Prostate gland (tissue), 2 donors: ENCODE data around the gene PRICKLE2. TPM values are rescaled to one million over a fixed set of nuclear protein-coding genes. Genes with fewer than 3 reads are reported as not detected.
"Not testable (repeated sequence)": the region's sequence is repeated elsewhere in the genome, so short reads cannot be mapped to it uniquely, and the experiment has no call there.

Source experiments
- DNase-seq: peaks from one replicate; pipeline ENCODE4 v3.0.0-alpha.2; 2019; ENCODE audit warnings: low spot score
- H3K27ac ChIP-seq, 2 donors: fragments of 200-600 bp; sonication (generic); 2 replicates each; pipeline ENCODE4 v1.5.1; 2017 to 2019
- H3K27me3 ChIP-seq: fragments of 200-600 bp; sonication (generic); replicated peaks from 2 replicates; pipeline ENCODE4 v1.5.1; 2019; ENCODE audit not compliant: insufficient read depth
- H3K36me3 ChIP-seq, 2 donors: fragments of 200-600 bp; sonication (generic); 1 replicate in 1 of 2; 2 replicates in 1 of 2; pipeline versions ENCODE4 v1.5.1 to v1.8.1; 2017 to 2019
- H3K4me1 ChIP-seq: fragments of 200-600 bp; sonication (generic); replicated peaks from 2 replicates; pipeline ENCODE4 v1.5.1; 2019
- H3K4me3 ChIP-seq, 2 donors: fragments of 200-600 bp; sonication (generic); 2 replicates each; pipeline ENCODE4 v1.5.1; 2017 to 2019
- H3K9me3 ChIP-seq: fragments of 200-600 bp; sonication (generic); 2 replicates; pipeline ENCODE4 v1.5.1; 2017
- POLR2A ChIP-seq: fragments of 450-650 bp; IDR thresholded peaks from one replicate; pipeline ENCODE4 v1.6.1; 2016; ENCODE audit warnings: antibody characterized with exemption, mild to moderate bottlenecking
- POLR2AphosphoS5 ChIP-seq: sonication (generic); formaldehyde crosslinking; IDR thresholded peaks from one replicate; pipeline ENCODE4 v1.6.1; 2017; ENCODE audit warnings: antibody characterized with exemption
- WGBS: methylation state at CpG from one replicate; pipeline ENCODE4 v1.1.5; 2018; 5-methylcytosine and 5-hydroxymethylcytosine counted together
- intact Hi-C: fragments of 100-400 bp; cut with DNase I; formaldehyde crosslinking; loops from one replicate; pipeline ENCODE4 v1.14.2; 2022
- total RNA-seq, 2 donors: library from RNA; depleted of rRNA; stranded (reverse); fragments of >200 nt; gene quantifications; one replicate each; pipeline ENCODE4 v1.1.0, GENCODE V29; 2016
- TF ChIP-seq, protein P1 (sequence below), 4 experiments: fragments of 200-600 bp in 2 of 4; fragments of 450-650 bp in 2 of 4; sonication (generic) in 2 of 4; IDR thresholded peaks; 1 replicate in 3 of 4; 2 replicates in 1 of 4; pipeline ENCODE4 v1.5.1; 2016 to 2019; ENCODE audit warnings: antibody characterized with exemption in 4 of 4, mild to moderate bottlenecking in 2 of 4, moderate library complexity in 2 of 4

The PRICKLE2 gene
- total RNA-seq, 2 donors from 2014 or later = 11.9 to 21.0 TPM

DNA sequence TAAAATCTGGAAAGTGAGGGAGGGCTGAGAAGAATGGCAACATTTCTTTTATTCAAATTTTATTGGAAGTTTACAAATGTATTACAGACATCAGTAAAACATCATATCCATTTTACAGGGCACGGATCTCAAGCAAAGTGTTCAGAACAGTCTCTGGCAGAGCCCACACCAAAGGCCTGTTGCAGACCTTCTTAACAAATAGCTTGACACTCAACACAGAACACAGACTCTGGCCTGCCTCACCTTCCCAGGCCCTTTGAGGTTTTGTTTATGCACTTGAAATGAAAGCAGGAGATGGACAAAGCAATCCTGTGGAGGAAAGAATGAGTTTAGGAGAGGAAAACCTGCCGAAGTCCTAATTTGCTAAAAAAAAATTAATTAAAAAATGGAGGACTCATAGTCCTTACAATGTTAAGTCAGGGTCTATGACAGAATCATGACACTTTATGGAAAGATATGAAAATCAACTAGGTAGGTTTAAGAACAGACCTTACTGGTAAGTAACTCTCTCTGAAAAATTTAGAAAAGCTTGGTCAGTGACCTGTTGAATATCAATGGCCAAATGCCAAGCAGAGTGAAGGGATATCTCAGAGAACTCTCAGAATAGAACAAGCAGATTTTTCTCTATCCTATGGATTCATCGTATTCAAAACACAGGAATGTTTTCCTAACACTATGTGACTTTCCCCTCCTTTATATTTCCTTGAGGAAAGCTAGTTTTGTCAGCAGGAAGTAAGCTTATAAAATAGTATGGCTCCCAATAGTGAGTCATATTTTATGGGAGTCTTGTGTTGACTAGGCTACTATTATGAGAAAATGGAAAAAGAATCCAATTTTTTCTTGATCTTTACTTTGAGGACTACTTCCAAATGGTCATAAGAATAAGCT is 131.2 kb downstream of the PRICKLE2 start:
- Histone ChIP-seq H3K4me1 (no peaks in the 10 kb centered on the region), H3K4me3 (no peak overlapping the region), H3K27ac (no peak overlapping the region), H3K27me3 (no peaks in the 10 kb centered on the region), H3K36me3 (no peaks in the 10 kb centered on the region), H3K9me3 (no peaks in the 10 kb centered on the region)
- intact Hi-C loops = no loop called here
- 78% methylated on average over 3 of the region's 3 CpGs for WGBS
- DNase-seq = no peak
- no peak for TF ChIP-seq POLR2AphosphoS5
- TF ChIP-seq POLR2A = no peak
- TF ChIP-seq, protein P1, sequence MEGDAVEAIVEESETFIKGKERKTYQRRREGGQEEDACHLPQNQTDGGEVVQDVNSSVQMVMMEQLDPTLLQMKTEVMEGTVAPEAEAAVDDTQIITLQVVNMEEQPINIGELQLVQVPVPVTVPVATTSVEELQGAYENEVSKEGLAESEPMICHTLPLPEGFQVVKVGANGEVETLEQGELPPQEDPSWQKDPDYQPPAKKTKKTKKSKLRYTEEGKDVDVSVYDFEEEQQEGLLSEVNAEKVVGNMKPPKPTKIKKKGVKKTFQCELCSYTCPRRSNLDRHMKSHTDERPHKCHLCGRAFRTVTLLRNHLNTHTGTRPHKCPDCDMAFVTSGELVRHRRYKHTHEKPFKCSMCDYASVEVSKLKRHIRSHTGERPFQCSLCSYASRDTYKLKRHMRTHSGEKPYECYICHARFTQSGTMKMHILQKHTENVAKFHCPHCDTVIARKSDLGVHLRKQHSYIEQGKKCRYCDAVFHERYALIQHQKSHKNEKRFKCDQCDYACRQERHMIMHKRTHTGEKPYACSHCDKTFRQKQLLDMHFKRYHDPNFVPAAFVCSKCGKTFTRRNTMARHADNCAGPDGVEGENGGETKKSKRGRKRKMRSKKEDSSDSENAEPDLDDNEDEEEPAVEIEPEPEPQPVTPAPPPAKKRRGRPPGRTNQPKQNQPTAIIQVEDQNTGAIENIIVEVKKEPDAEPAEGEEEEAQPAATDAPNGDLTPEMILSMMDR (IDR thresholded peaks at IDR 0.05) = no peak

- intact Hi-C loops = no loop called here
- TF ChIP-seq POLR2A (no peak), POLR2AphosphoS5 (no peak)
- TF ChIP-seq, protein P1 (IDR thresholded peaks at IDR 0.05) = no peak
- Histone ChIP-seq H3K27me3 (no peaks in the 10 kb centered on the region), H3K36me3 (no peaks in the 10 kb centered on the region), H3K4me1 (no peaks in the 10 kb centered on the region), H3K27ac (no peak overlapping the region), H3K4me3 (no peak overlapping the region), H3K9me3 (no peaks in the 10 kb centered on the region)
- no peak for DNase-seq
These were observed 132.1 kb downstream of the PRICKLE2 start for GRCh38 chr3:64093211-64093610.

DNA sequence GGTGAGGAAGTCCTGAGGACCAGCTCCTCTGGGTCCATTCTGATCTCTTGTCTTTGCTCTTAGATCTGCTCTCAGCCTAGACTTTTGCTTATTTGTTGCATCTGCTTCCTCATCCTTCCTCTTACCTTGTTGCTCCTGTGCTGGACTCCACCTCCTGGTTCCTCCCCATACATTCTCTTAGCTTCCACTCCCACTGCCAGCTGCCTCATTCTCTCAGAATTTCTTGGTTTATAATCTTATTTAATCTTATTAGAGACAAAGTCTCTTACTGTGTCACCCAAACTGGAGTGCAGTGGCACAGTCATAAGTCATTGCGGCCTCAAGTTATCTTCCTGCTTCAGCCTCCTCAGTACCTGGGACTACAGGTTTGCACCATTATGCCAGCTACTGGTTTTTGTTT is 133.8 kb downstream of the PRICKLE2 start:
- no peaks in the 10 kb centered on the region for H3K27me3 ChIP-seq
- DNase-seq = no peak
- no peaks in the 10 kb centered on the region for H3K4me1 ChIP-seq
- WGBS = 100% methylated on average over 1 of the region's 1 CpG
- no peaks in the 10 kb centered on the region for H3K36me3 ChIP-seq
- H3K9me3 ChIP-seq = no peaks in the 10 kb centered on the region
- intact Hi-C loops = no loop called here
- H3K4me3 ChIP-seq = no peak overlapping the region
- no peak overlapping the region for H3K27ac ChIP-seq
- TF ChIP-seq POLR2AphosphoS5 (no peak), POLR2A (no peak)
- TF ChIP-seq, protein P1 (IDR thresholded peaks at IDR 0.05) = no peak

DNA sequence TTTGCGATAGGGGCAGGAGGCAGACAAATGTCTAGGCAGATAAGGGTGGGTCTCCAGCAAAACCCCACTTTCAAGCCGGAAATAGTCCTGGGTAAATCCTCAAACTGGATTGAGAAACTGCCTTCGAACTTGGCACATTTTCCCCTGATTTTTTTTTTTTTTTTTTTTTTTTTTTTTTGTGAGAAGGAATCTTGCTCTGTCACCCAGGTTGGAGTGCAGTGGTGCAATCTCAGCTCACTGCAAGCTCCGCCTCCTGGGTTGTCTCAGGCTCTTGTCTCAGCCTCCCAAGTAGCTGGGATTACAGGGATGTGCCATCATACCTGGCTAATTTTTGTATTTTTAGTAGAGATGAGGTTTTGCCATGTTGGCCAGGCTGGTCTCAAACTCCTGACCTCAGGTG is 135.9 kb downstream of the PRICKLE2 start:
- H3K27ac ChIP-seq, DNase-seq, H3K9me3 ChIP-seq, H3K4me1 ChIP-seq, H3K4me3 ChIP-seq, intact Hi-C loops, H3K36me3 ChIP-seq, H3K27me3 ChIP-seq: not testable (repeated sequence)
- WGBS = 49% methylated on average over 4 of the region's 4 CpGs

DNA sequence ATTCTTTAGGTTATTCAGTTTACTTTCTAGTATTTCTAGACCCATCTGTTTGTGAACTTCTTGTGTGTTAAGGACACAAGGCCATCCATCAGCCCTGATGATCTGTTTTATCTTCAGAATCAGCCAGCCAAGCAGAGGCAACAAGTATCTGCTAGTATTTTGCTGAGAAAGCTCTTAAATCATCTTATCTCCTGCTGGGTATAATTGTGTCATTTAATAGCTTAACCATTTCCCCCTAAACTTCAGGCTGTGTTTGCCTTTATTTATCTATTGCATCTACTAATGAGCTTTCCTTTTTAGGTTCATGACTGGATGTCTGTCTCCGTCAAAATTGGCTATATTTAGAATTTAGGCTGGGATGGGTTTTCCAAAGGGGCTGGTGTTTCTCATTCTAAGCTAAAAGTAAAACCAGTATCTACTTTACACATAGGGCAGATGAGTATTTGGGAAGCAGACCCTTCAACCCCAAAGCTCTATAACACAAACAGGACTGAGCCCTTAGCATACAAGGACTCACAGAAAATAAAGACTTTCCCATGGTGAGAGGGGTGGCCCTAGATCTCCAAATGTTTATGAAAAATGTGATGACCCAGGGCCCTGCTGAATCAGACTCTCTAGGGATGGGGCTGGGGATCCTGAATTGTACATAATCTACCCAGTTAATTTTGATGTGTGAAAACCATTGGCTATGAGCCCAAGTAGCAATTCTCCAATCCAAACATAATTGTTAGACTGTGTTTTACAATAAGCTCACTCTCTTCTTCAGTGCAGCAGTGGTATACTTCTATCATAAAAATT is 136.7 kb downstream of the PRICKLE2 start:
- H3K27me3 ChIP-seq = no peaks in the 10 kb centered on the region
- no peak for TF ChIP-seq POLR2AphosphoS5
- TF ChIP-seq POLR2A = no peak
- TF ChIP-seq, protein P1 (IDR thresholded peaks at IDR 0.05) = no peak
- no peaks in the 10 kb centered on the region for H3K9me3 ChIP-seq
- 15% methylated on average over 1 of the region's 1 CpG for WGBS
- intact Hi-C loops = no loop called here
- DNase-seq = no peak
- H3K4me1 ChIP-seq = no peaks in the 10 kb centered on the region
- no peak overlapping the region for H3K27ac ChIP-seq
- no peak overlapping the region for H3K4me3 ChIP-seq
- no peaks in the 10 kb centered on the region for H3K36me3 ChIP-seq
